IMR-90 (cell line): ENCODE data around the gene TEX52. TPM values are rescaled to one million over a fixed set of nuclear protein-coding genes. Genes with fewer than 3 reads are reported as not detected.
A peak's percentile ranks its signal among the peaks of the same experiment; 100 is the strongest.

Experiments used
- ATAC-seq: fragments of 200-7000 bp; cut with Tn5 transposase; 2 replicates; pipeline ENCODE4 v1.9.1; 2020; ENCODE audit warnings: low read depth, mild to moderate bottlenecking, moderate library complexity
- BruUV-seq: library from RNA; stranded (reverse); fragments of 400-500 nt; replicated peaks from 2 replicates; lab custom pipeline; 2021; lab: Mats Ljungman, UMichigan
- CTCF ChIA-PET: fragments of 300-600 bp; formaldehyde crosslinking; extraction: SDS; loops from one replicate; lab custom pipeline; 2021; ENCODE audit warnings: antibody characterized with exemption; lab: Yijun Ruan, JAX
- POLR2A ChIA-PET: fragments of 300-600 bp; sonication (Branson Sonifier 250); formaldehyde crosslinking; loops from one replicate; lab custom pipeline; 2022; ENCODE audit warnings: antibody characterized with exemption; ENCODE audit not compliant: unreplicated experiment; lab: Charles Lee
- DNase-seq: peaks from one replicate; pipeline ENCODE4 v3.0.0; 2013
- H2AFZ ChIP-seq: replicated peaks from 2 replicates; pipeline ENCODE3; 2013; ENCODE audit warnings: low read length, mild to moderate bottlenecking; ENCODE audit not compliant: poor library complexity
- H2AK5ac ChIP-seq: 2 replicates; pipeline ENCODE4 v1.6.1; 2013; ENCODE audit warnings: low read depth, low read length, inconsistent platforms
- H2AK9ac ChIP-seq: replicated peaks from 2 replicates; pipeline ENCODE3; 2013; ENCODE audit warnings: mild to moderate bottlenecking, low read depth, low read length, moderate library complexity; ENCODE audit not compliant: poor library complexity
- H2BK120ac ChIP-seq: 2 replicates; pipeline ENCODE4 v1.6.1; 2013; ENCODE audit warnings: low read depth, low read length, inconsistent platforms
- H2BK15ac ChIP-seq: 3 replicates; pipeline ENCODE4 v1.6.1; 2013; ENCODE audit warnings: low read depth, low read length, inconsistent platforms
- H2BK20ac ChIP-seq: 2 replicates; pipeline ENCODE4 v1.6.1; 2013; ENCODE audit warnings: low read depth, mild to moderate bottlenecking, inconsistent platforms, low read length, moderate library complexity
- H2BK5ac ChIP-seq: 2 replicates; pipeline ENCODE4 v1.6.1; 2013; ENCODE audit warnings: mild to moderate bottlenecking, low read depth, low read length, inconsistent platforms; ENCODE audit not compliant: poor library complexity, severe bottlenecking
- H3K14ac ChIP-seq: replicated peaks from 2 replicates; pipeline ENCODE4 v1.6.1; 2013; ENCODE audit warnings: low read depth, low read length, inconsistent platforms
- H3K18ac ChIP-seq: 2 replicates; pipeline ENCODE4 v1.6.1; 2013; ENCODE audit warnings: low read depth, low read length, control low read depth
- H3K23ac ChIP-seq: 2 replicates; pipeline ENCODE4 v1.6.1; 2013; ENCODE audit warnings: low read depth, low read length, inconsistent platforms
- H3K27ac ChIP-seq: 2 replicates; pipeline ENCODE4 v1.5.1; 2013; ENCODE audit warnings: mild to moderate bottlenecking, control low read depth, low read length; ENCODE audit not compliant: insufficient read depth
- H3K27me3 ChIP-seq: 2 replicates; pipeline ENCODE4 v1.6.1; 2013; ENCODE audit warnings: low read length; ENCODE audit not compliant: control insufficient read depth, insufficient read depth
- H3K36me3 ChIP-seq: 2 replicates; pipeline ENCODE4 v1.6.1; 2013; ENCODE audit warnings: low read length, mixed read lengths; ENCODE audit not compliant: control insufficient read depth, insufficient read depth
- H3K4ac ChIP-seq: 2 replicates; pipeline ENCODE4 v1.6.1; 2013; ENCODE audit warnings: low read depth, low read length, inconsistent platforms
- H3K4me1 ChIP-seq: 2 replicates; pipeline ENCODE4 v1.6.1; 2013; ENCODE audit warnings: low read length, mixed read lengths; ENCODE audit not compliant: control insufficient read depth, insufficient read depth
- H3K4me2 ChIP-seq: 2 replicates; pipeline ENCODE4 v1.6.1; 2013; ENCODE audit warnings: low read depth, mild to moderate bottlenecking, control low read depth, low read length, moderate library complexity
- H3K4me3 ChIP-seq: 2 replicates; pipeline ENCODE4 v1.5.1; 2013; ENCODE audit warnings: low read depth, mild to moderate bottlenecking, control low read depth, low read length, moderate library complexity; ENCODE audit not compliant: insufficient read depth
- H3K56ac ChIP-seq: 2 replicates; pipeline ENCODE4 v1.6.1; 2013; ENCODE audit warnings: low read length, inconsistent platforms; ENCODE audit not compliant: insufficient read depth; ENCODE audit errors: extremely low read depth
- H3K79me1 ChIP-seq, 2 experiments: 2 replicates each; pipeline ENCODE4 v1.6.1; 2013; ENCODE audit warnings: low read length in 2 of 2, inconsistent platforms in 1 of 2, low read depth in 1 of 2
- H3K9ac ChIP-seq: 2 replicates; pipeline ENCODE4 v1.6.1; 2013; ENCODE audit warnings: low read depth, low read length, control low read depth
- H3K9me1 ChIP-seq: 2 replicates; pipeline ENCODE4 v1.6.1; 2013; ENCODE audit warnings: low read length, inconsistent platforms; ENCODE audit not compliant: insufficient read depth
- H3K9me3 ChIP-seq: 2 replicates; pipeline ENCODE4 v1.6.1; 2013; ENCODE audit warnings: low read length; ENCODE audit not compliant: control insufficient read depth, insufficient read depth
- H4K20me1 ChIP-seq: 2 replicates; pipeline ENCODE4 v1.6.1; 2013; ENCODE audit warnings: low read length, inconsistent platforms; ENCODE audit not compliant: insufficient read depth
- H4K5ac ChIP-seq: 2 replicates; pipeline ENCODE4 v1.6.1; 2013; ENCODE audit warnings: mild to moderate bottlenecking, low read depth, low read length, control low read depth
- H4K8ac ChIP-seq, 2 experiments: 2 replicates each; pipeline ENCODE4 v1.6.1; 2013; ENCODE audit warnings: low read depth in 2 of 2, low read length in 2 of 2, control low read depth in 1 of 2, inconsistent platforms in 1 of 2
- H4K91ac ChIP-seq: 2 replicates; pipeline ENCODE4 v1.6.1; 2013; ENCODE audit warnings: low read depth, low read length, inconsistent platforms; ENCODE audit not compliant: insufficient read depth
- BHLHE40 ChIP-seq: fragments of 150-350 bp; IDR thresholded peaks from 2 replicates; pipeline ENCODE4 v1.6.1; 2016; ENCODE audit warnings: mild to moderate bottlenecking, low read depth, low read length
- CEBPB ChIP-seq: IDR thresholded peaks from 2 replicates; pipeline ENCODE4 v1.6.1; 2012; ENCODE audit warnings: low read depth, low read length, improper control_type of control experiment
- MAFK ChIP-seq: IDR thresholded peaks from 2 replicates; pipeline ENCODE4 v1.6.1; 2012; ENCODE audit warnings: low read depth, low read length, improper control_type of control experiment
- MXI1 ChIP-seq: IDR thresholded peaks from 2 replicates; pipeline ENCODE4 v1.6.1; 2012; ENCODE audit warnings: low read depth, mild to moderate bottlenecking, low read length, moderate library complexity, borderline replicate concordance
- POLR2A ChIP-seq: IDR thresholded peaks from 2 replicates; pipeline ENCODE4 v1.6.1; 2012; ENCODE audit warnings: mild to moderate bottlenecking, low read depth, low read length
- RAD21 ChIP-seq: IDR thresholded peaks from 2 replicates; pipeline ENCODE4 v1.6.1; 2012; ENCODE audit warnings: low read length, improper control_type of control experiment
- SMC3 ChIP-seq: fragments of 150-350 bp; IDR thresholded peaks from 2 replicates; pipeline ENCODE4 v1.6.1; 2016; ENCODE audit warnings: low read depth, mild to moderate bottlenecking, antibody characterized with exemption, low read length, moderate library complexity
- WGBS, 2 experiments: methylation state at CpG; one replicate each; pipeline versions ENCODE4 v1.1.5 to v1.1.7; 2013; ENCODE audit warnings: missing lambda C conversion rate in 2 of 2; ENCODE audit not compliant: insufficient read length in 1 of 2; ENCODE audit errors: extremely low coverage in 2 of 2; 5-methylcytosine and 5-hydroxymethylcytosine counted together
- dilution Hi-C: fragments of 300-500 bp; cut with HindIII; formaldehyde crosslinking; loops from one replicate; pipeline ENCODE4 v1.14.3; 2018; ENCODE audit warnings: low sequenced_read_pairs; ENCODE audit not compliant: unreplicated experiment
- in situ Hi-C: fragments of 300-500 bp; cut with MboI; formaldehyde crosslinking; loops from 3 replicates; pipeline ENCODE4 v1.14.3; 2019; ENCODE audit warnings: low sequenced_read_pairs, inconsistent platforms, mixed read lengths
- intact Hi-C: fragments of 100-400 bp; cut with micrococcal nuclease; formaldehyde crosslinking; loops from 2 replicates; pipeline ENCODE4 v1.10.0; 2022
- polyA plus RNA-seq, 3 experiments: library from polyadenylated mRNA; depleted of rRNA; stranded (reverse); fragments of >200 nt; gene quantifications; 2 replicates each; pipeline ENCODE4 v1.2.3, GENCODE V29; 2012; ENCODE audit warnings: low replicate concordance in 1 of 3
- total RNA-seq: library from RNA; depleted of rRNA; stranded (reverse); fragments of >200 nt; gene quantifications from 2 replicates; pipeline ENCODE4 v1.2.3, GENCODE V29; 2012
- TF ChIP-seq, protein P1 (sequence below): fragments of 150-350 bp; IDR thresholded peaks from 2 replicates; pipeline ENCODE4 v1.6.1; 2016; ENCODE audit warnings: low read depth, mild to moderate bottlenecking, low read length, moderate library complexity, borderline replicate concordance
- TF ChIP-seq, protein P2 (sequence below): fragments of 150-350 bp; IDR thresholded peaks from 2 replicates; pipeline ENCODE4 v1.6.1; 2017; ENCODE audit warnings: mild to moderate bottlenecking, antibody characterized with exemption, low read length, low read depth
- TF ChIP-seq, protein P3 (sequence below): conservative IDR thresholded peaks from 2 replicates; pipeline ENCODE4 v1.5.1; 2012; ENCODE audit warnings: mild to moderate bottlenecking, low read depth, low read length, improper control_type of control experiment

The TEX52 gene
- total and polyA plus RNA-seq, 2 of the 4 experiments (the other 2 are of a cell fraction) = not detected

DNA sequence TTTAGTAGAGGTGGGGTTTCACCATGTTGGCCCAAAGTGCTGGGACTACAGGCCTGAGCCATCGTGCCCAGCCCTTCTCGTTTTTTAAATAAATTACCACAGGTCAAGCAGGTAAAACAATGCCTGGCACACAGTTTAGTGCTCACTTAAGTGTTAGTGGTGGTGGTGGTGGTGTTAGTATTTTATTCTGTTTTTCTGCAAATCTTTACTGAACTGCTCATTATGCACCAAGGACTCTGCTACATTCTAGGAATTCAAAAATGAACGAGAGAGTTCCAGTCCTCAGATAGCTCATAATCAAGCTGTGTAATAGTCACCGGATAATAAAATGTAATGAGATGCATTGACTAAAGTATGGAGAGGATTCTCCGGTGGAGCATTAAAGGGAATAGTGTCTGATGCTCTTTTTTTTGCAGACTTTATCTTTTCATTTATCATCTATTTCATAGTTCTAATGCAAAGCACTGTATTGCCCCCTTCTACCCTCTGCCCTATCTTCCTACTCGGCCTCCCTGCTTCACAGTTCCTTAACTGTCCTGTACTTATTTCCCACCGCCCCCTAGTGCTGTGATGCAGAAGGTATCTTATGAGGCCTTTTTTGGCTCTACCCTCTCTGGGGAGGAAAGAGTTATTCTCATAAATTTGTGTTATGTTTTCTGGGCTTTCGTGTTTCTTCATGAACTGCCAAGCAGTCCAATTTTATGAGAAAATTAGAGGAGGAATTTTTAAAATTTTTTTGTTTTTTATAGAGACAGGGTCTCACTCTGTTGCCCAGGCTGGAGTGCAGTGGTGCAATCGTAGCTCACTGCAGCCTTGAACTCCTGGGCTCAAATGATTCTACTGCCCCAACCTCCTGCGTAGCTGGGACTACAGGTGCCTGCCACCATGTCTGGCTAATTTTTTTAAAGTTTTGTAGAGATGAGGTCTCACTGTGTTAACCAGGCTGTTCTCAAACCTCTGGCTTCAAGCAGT is 43.3 kb downstream of the TEX52 start:
- H3K14ac ChIP-seq = peak overlapping the region; percentile 73
- ATAC-seq (peak; percentile 60), DNase-seq (peak; percentile 69)
- H3K9me3 ChIP-seq = no peaks in the 10 kb centered on the region
- H3K9ac ChIP-seq = peak overlapping the region; percentile 69
- H4K8ac ChIP-seq = peak overlapping the region; percentile 69 to 86
- POLR2A ChIA-PET = no interaction called here
- H4K20me1 ChIP-seq = peaks cover 6% of the 10 kb centered on the region; the same call in 1 of the 2 replicates
- H3K18ac ChIP-seq = no peak overlapping the region; the same call in 1 of the 2 replicates
- H2BK120ac ChIP-seq = no peak overlapping the region
- peak overlapping the region; percentile 49 for H3K27ac ChIP-seq
- peak overlapping the region; percentile 1 for H4K5ac ChIP-seq
- H3K4me2 ChIP-seq = peak overlapping the region; percentile 72
- no peak overlapping the region for H2BK15ac ChIP-seq
- dilution Hi-C loops (no loop called here), intact Hi-C loops (loop anchor here (1.0 kb wide), 1 partner anchor 73 kb away; no protein-coding TSS in a partner anchor), in situ Hi-C loops (no loop called here)
- H3K36me3 ChIP-seq = peaks cover 12% of the 10 kb centered on the region
- no peak overlapping the region for H2BK20ac ChIP-seq
- peak overlapping the region; percentile 61 for H3K4me3 ChIP-seq
- H3K56ac ChIP-seq = peak overlapping the region; percentile 44
- H3K4me1 ChIP-seq = no peaks in the 10 kb centered on the region
- peak overlapping the region; percentile 100 for H2AFZ ChIP-seq
- CTCF ChIA-PET = interaction anchor here (0.7 to 1.3 kb wide), 5 partner anchors 13 to 134 kb away, joined by 3 to 4 read pairs (median 3); no protein-coding TSS in a partner anchor
- H3K23ac ChIP-seq = peak overlapping the region; percentile 25; the same call in 1 of the 2 replicates
- no peak for TF ChIP-seq CEBPB
- TF ChIP-seq, protein P1, sequence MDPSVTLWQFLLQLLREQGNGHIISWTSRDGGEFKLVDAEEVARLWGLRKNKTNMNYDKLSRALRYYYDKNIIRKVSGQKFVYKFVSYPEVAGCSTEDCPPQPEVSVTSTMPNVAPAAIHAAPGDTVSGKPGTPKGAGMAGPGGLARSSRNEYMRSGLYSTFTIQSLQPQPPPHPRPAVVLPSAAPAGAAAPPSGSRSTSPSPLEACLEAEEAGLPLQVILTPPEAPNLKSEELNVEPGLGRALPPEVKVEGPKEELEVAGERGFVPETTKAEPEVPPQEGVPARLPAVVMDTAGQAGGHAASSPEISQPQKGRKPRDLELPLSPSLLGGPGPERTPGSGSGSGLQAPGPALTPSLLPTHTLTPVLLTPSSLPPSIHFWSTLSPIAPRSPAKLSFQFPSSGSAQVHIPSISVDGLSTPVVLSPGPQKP = no peak
- no peak for TF ChIP-seq POLR2A
- TF ChIP-seq, protein P2, sequence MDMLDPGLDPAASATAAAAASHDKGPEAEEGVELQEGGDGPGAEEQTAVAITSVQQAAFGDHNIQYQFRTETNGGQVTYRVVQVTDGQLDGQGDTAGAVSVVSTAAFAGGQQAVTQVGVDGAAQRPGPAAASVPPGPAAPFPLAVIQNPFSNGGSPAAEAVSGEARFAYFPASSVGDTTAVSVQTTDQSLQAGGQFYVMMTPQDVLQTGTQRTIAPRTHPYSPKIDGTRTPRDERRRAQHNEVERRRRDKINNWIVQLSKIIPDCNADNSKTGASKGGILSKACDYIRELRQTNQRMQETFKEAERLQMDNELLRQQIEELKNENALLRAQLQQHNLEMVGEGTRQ = no peak
- peak; percentile 66 for TF ChIP-seq SMC3
- no peak for TF ChIP-seq MXI1
- TF ChIP-seq RAD21 = peak; percentile 67
- no peak for TF ChIP-seq MAFK
- TF ChIP-seq, protein P3, sequence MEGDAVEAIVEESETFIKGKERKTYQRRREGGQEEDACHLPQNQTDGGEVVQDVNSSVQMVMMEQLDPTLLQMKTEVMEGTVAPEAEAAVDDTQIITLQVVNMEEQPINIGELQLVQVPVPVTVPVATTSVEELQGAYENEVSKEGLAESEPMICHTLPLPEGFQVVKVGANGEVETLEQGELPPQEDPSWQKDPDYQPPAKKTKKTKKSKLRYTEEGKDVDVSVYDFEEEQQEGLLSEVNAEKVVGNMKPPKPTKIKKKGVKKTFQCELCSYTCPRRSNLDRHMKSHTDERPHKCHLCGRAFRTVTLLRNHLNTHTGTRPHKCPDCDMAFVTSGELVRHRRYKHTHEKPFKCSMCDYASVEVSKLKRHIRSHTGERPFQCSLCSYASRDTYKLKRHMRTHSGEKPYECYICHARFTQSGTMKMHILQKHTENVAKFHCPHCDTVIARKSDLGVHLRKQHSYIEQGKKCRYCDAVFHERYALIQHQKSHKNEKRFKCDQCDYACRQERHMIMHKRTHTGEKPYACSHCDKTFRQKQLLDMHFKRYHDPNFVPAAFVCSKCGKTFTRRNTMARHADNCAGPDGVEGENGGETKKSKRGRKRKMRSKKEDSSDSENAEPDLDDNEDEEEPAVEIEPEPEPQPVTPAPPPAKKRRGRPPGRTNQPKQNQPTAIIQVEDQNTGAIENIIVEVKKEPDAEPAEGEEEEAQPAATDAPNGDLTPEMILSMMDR = peak; percentile 69
- no peak for TF ChIP-seq BHLHE40
- peaks cover 11 to 35% of the 10 kb centered on the region in 2 experiments for H3K79me1 ChIP-seq
- peak overlapping the region; percentile 68 for H3K4ac ChIP-seq
- peak overlapping the region; percentile 96 for H2AK9ac ChIP-seq
- 50% methylated on average over 2 of the region's 10 CpGs; no CpG with 5 or more reads in 1 of the 2 experiments for WGBS, 2 experiments
- H2BK5ac ChIP-seq = peak overlapping the region; percentile 49
- no peaks in the 10 kb centered on the region for H3K27me3 ChIP-seq
- BruUV-seq = no TSS peak
- H3K9me1 ChIP-seq = 0 out of 2 replicates have a peak, but pooled peaks cover 1% of the 10 kb centered on the region
- H2AK5ac ChIP-seq = peak overlapping the region; percentile 49
- no peak overlapping the region for H4K91ac ChIP-seq
